HCT116 (cell line): Measurements from ENCODE around the gene LEUTX. TPM values are rescaled to one million over a fixed set of nuclear protein-coding genes. Genes with fewer than 3 reads are reported as not detected.

Experiments used
- ATAC-seq: fragments of 200-7000 bp; cut with Tn5 transposase; 2 replicates; pipeline ENCODE4 v1.9.1; 2020; ENCODE audit warnings: mild to moderate bottlenecking, moderate library complexity
- BruUV-seq: library from RNA; stranded (reverse); fragments of 400-500 nt; replicated peaks from 2 replicates; lab custom pipeline; 2021; lab: Mats Ljungman, UMichigan
- CTCF ChIA-PET: fragments of 300-600 bp; sonication (Branson Sonifier 250); formaldehyde crosslinking; loops from one replicate; lab custom pipeline; 2021; ENCODE audit warnings: antibody characterized with exemption; lab: Charles Lee
- POLR2A ChIA-PET: fragments of 300-600, 350-600 bp; sonication (Branson Sonifier 250); formaldehyde crosslinking; loops from one replicate; lab custom pipeline; 2021; ENCODE audit warnings: antibody characterized with exemption; lab: Charles Lee
- RAD21 ChIA-PET, 2 experiments: fragments of 300-600 bp; sonication (Branson Sonifier 250); formaldehyde crosslinking; loops; one replicate each; lab custom pipeline; 2023; ENCODE audit warnings: low total read pairs in 2 of 2; ENCODE audit not compliant: uncharacterized antibody in 2 of 2, unreplicated experiment in 2 of 2, low non-redundant PET in 1 of 2; lab: Charles Lee
- DNase-seq: peaks from one replicate; pipeline ENCODE4 v3.0.0-alpha.2; 2010; ENCODE audit warnings: low read depth, low spot score
- H2AFZ ChIP-seq: fragments of 200-600 bp; shearing (Covaris generic), sonication (generic); 2 replicates; pipeline ENCODE4 v1.6.1; 2017; ENCODE audit warnings: low read depth, mixed run types, mixed read lengths, antibody characterized with exemption, low read length; ENCODE audit not compliant: poor library complexity, severe bottlenecking
- H3K27ac ChIP-seq: 2 replicates; pipeline ENCODE4 v1.5.1; 2012; ENCODE audit warnings: low read depth, low read length
- H3K27me3 ChIP-seq: fragments of 200-600 bp; sonication (generic); 2 replicates; pipeline ENCODE4 v1.6.1; 2016; ENCODE audit warnings: mixed run types, low read length, mixed read lengths; ENCODE audit not compliant: insufficient read depth
- H3K36me3 ChIP-seq, 2 experiments: fragments of 200-500 bp in 1 of 2; fragments of 200-600 bp in 1 of 2; sonication (Bioruptor generic) in 1 of 2; sonication (generic) in 1 of 2; 2 replicates each; pipeline versions ENCODE4 v1.5.1 to v1.6.1; 2014 to 2016; ENCODE audit warnings: low read length in 2 of 2, inconsistent platforms in 1 of 2, mixed read lengths in 1 of 2, mixed run types in 1 of 2; ENCODE audit not compliant: insufficient read depth in 2 of 2, control insufficient read depth in 1 of 2
- H3K4me1 ChIP-seq, 2 experiments: fragments of 200-600 bp in 1 of 2; sonication (generic) in 1 of 2; 2 replicates each; pipeline versions ENCODE4 v1.5.1 to v1.6.1; 2012 to 2017; ENCODE audit warnings: low read length in 2 of 2, inconsistent platforms in 1 of 2, mild to moderate bottlenecking in 1 of 2, mixed read lengths in 1 of 2, mixed run types in 1 of 2, moderate library complexity in 1 of 2; ENCODE audit not compliant: insufficient read depth in 2 of 2, control insufficient read depth in 1 of 2
- H3K4me2 ChIP-seq: fragments of 200-600 bp; sonication (generic); 2 replicates; pipeline ENCODE4 v1.6.1; 2017; ENCODE audit warnings: mixed run types, low read length, mixed read lengths
- H3K4me3 ChIP-seq, 2 experiments: fragments of 200-600 bp in 1 of 2; sonication (generic) in 1 of 2; replicated peaks in 1 of 2; 2 replicates each; pipeline ENCODE4 v1.5.1; 2011 to 2016; ENCODE audit warnings: low read length in 2 of 2, control low read depth in 1 of 2, low read depth in 1 of 2, mild to moderate bottlenecking in 1 of 2, mixed read lengths in 1 of 2, mixed run types in 1 of 2
- H3K79me2 ChIP-seq: fragments of 200-600 bp; sonication (generic); 2 replicates; pipeline ENCODE4 v1.6.1; 2017; ENCODE audit warnings: mild to moderate bottlenecking, mixed run types, low read length, moderate library complexity, mixed read lengths; ENCODE audit not compliant: insufficient read depth
- H3K9ac ChIP-seq: fragments of 200-600 bp; sonication (generic); 2 replicates; pipeline ENCODE4 v1.6.1; 2016; ENCODE audit warnings: low read length, mixed read lengths
- H3K9me2 ChIP-seq: fragments of 200-600 bp; sonication (generic), shearing (Covaris generic); 2 replicates; pipeline ENCODE4 v1.6.1; 2017; ENCODE audit warnings: mixed run types, mild to moderate bottlenecking, moderate library complexity; ENCODE audit not compliant: insufficient read depth
- H3K9me3 ChIP-seq, 2 experiments: fragments of 200-500 bp in 1 of 2; fragments of 200-600 bp in 1 of 2; sonication (Bioruptor generic) in 1 of 2; sonication (generic) in 1 of 2; 2 replicates each; pipeline ENCODE4 v1.6.1; 2014 to 2017; ENCODE audit warnings: low read length in 2 of 2, mixed read lengths in 2 of 2, inconsistent platforms in 1 of 2, low read depth in 1 of 2, mild to moderate bottlenecking in 1 of 2, mixed run types in 1 of 2, moderate library complexity in 1 of 2; ENCODE audit not compliant: control insufficient read depth in 1 of 2, insufficient read depth in 1 of 2
- H4K20me1 ChIP-seq: fragments of 200-600 bp; sonication (generic), shearing (Covaris generic); 2 replicates; pipeline ENCODE4 v1.6.1; 2017; ENCODE audit warnings: mixed run types, mild to moderate bottlenecking, moderate library complexity; ENCODE audit not compliant: insufficient read depth
- POLR2A ChIP-seq: IDR thresholded peaks from 2 replicates; pipeline ENCODE4 v1.7.0; 2011; ENCODE audit warnings: borderline replicate concordance; ENCODE audit not compliant: insufficient read depth, insufficient read length; ENCODE audit errors: extremely low read depth
- SP1 ChIP-seq: IDR thresholded peaks from 2 replicates; pipeline ENCODE4 v1.6.1; 2012; ENCODE audit warnings: low read depth
- SRF ChIP-seq: IDR thresholded peaks from 2 replicates; pipeline ENCODE4 v1.6.1; 2012; ENCODE audit warnings: low read depth
- YY1 ChIP-seq: IDR thresholded peaks from 2 replicates; pipeline ENCODE4 v1.6.1; 2011; ENCODE audit warnings: low read length, low read depth, moderate library complexity, mild to moderate bottlenecking; ENCODE audit not compliant: insufficient replicate concordance; ENCODE audit errors: extremely low read depth
- ZFX ChIP-seq: fragments of 450-650 bp; IDR thresholded peaks from 2 replicates; pipeline ENCODE4 v1.6.1; 2017
- ZNF274 ChIP-seq: fragments of 200-500 bp; sonication (Bioruptor generic); IDR thresholded peaks from 2 replicates; pipeline ENCODE4 v1.6.1; 2014; ENCODE audit warnings: mild to moderate bottlenecking, low read depth, low read length, inconsistent platforms
- intact Hi-C: fragments of 100-400 bp; cut with micrococcal nuclease; formaldehyde crosslinking; loops from 2 replicates; pipeline ENCODE4 v1.10.0; 2022
- total RNA-seq: library from RNA; stranded (reverse); gene quantifications from one replicate; pipeline ENCODE4 v1.2.1, GENCODE V29; 2021; ENCODE audit not compliant: unreplicated experiment
- TF ChIP-seq, protein P1 (sequence below): IDR thresholded peaks from 2 replicates; pipeline ENCODE4 v1.6.1; 2012; ENCODE audit warnings: low read depth
- TF ChIP-seq, protein P2 (sequence below): IDR thresholded peaks from 2 replicates; pipeline ENCODE4 v1.6.1; 2012
- TF ChIP-seq, protein P3 (sequence below): IDR thresholded peaks from 2 replicates; pipeline ENCODE4 v1.6.1; 2012

The LEUTX gene
- total RNA-seq, 1 experiment from 2014 or later, result not detected

DNA sequence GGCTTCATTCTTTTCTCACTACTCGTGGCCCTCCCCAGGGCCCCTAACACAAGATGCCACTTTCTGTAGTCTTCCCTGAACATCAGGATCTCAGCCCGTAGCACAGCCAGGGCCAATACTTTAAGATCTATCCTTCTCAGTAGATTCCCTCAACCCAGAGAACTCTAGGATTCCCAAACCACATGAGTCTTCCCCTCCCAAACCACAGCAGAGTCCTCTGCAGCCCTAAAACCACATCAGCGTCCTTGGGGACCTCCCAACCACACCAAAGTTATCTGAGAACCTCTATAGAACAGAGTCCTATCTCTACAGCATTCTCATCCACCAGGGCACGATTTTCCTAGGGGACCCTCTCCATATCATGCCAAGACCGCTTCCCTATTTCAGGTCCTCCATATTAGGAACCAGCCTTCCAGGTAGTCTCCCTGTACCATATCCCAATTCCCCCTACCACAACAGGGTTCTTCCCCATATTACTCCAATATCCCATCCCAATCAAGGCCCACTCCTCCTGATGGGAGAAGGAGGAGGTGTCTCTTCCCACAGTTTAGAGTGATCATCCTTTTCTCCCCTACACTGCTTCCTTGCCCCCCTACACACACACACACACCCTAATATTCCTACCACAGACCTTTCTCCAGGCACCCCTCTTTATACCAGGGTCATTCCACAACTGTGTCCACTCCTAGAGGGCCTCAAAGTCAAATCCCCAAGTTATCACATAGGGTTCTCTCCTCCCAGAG, 53.9 kb downstream of the LEUTX start:
- no peak overlapping the region for H3K9ac ChIP-seq
- peaks cover 53 to 81% of the 10 kb centered on the region in 2 experiments for H3K36me3 ChIP-seq
- no peak overlapping the region for H3K4me2 ChIP-seq
- H3K9me2 ChIP-seq, result no peaks in the 10 kb centered on the region
- no peak overlapping the region for H2AFZ ChIP-seq
- no peak overlapping the region for H3K4me3 ChIP-seq
- no peaks in the 10 kb centered on the region; the same call in 1 of the 2 replicates for H4K20me1 ChIP-seq
- ATAC-seq (no peak), DNase-seq (no peak)
- H3K9me3 ChIP-seq, result no peaks in the 10 kb centered on the region
- intact Hi-C loops, result no loop called here
- ChIA-PET CTCF (no interaction called here), POLR2A (no interaction called here), RAD21 (no interaction called here)
- no peak for TF ChIP-seq SRF
- TF ChIP-seq, protein P1, sequence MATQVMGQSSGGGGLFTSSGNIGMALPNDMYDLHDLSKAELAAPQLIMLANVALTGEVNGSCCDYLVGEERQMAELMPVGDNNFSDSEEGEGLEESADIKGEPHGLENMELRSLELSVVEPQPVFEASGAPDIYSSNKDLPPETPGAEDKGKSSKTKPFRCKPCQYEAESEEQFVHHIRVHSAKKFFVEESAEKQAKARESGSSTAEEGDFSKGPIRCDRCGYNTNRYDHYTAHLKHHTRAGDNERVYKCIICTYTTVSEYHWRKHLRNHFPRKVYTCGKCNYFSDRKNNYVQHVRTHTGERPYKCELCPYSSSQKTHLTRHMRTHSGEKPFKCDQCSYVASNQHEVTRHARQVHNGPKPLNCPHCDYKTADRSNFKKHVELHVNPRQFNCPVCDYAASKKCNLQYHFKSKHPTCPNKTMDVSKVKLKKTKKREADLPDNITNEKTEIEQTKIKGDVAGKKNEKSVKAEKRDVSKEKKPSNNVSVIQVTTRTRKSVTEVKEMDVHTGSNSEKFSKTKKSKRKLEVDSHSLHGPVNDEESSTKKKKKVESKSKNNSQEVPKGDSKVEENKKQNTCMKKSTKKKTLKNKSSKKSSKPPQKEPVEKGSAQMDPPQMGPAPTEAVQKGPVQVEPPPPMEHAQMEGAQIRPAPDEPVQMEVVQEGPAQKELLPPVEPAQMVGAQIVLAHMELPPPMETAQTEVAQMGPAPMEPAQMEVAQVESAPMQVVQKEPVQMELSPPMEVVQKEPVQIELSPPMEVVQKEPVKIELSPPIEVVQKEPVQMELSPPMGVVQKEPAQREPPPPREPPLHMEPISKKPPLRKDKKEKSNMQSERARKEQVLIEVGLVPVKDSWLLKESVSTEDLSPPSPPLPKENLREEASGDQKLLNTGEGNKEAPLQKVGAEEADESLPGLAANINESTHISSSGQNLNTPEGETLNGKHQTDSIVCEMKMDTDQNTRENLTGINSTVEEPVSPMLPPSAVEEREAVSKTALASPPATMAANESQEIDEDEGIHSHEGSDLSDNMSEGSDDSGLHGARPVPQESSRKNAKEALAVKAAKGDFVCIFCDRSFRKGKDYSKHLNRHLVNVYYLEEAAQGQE, result no peak
- H3K27me3 ChIP-seq, result no peaks in the 10 kb centered on the region
- no peaks in the 10 kb centered on the region for H3K4me1 ChIP-seq
- H3K27ac ChIP-seq, result no peak overlapping the region
- H3K79me2 ChIP-seq, result peaks cover 16% of the 10 kb centered on the region; the same call in 1 of the 2 replicates
- BruUV-seq, result no TSS peak

DNA sequence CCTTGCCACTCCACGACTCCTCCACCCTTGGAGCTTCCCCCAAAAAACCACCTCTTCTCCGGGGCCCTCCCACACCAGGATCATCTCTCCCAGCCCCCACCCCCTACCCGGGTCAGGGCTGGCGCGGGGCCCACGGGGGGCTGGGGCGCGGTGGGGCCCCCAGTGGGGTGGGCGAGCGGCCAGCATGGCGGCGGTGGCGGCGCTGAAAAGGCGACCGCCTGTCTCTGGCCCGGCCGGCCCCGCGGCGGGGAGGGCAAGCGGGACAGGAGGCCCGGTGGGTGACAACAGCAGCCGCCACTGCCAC, 54.5 kb downstream of the LEUTX start:
- no TSS peak for BruUV-seq
- H3K27ac ChIP-seq, result no peak overlapping the region
- no peak overlapping the region for H3K4me3 ChIP-seq
- H2AFZ ChIP-seq, result no peak overlapping the region
- H3K4me1 ChIP-seq, result no peaks in the 10 kb centered on the region
- no peaks in the 10 kb centered on the region; the same call in 1 of the 2 replicates for H4K20me1 ChIP-seq
- intact Hi-C loops, result no loop called here
- H3K9me2 ChIP-seq, result no peaks in the 10 kb centered on the region
- peaks cover 22% of the 10 kb centered on the region for H3K79me2 ChIP-seq
- ATAC-seq (no peak), DNase-seq (no peak)
- no peak overlapping the region for H3K9ac ChIP-seq
- peaks cover 55 to 81% of the 10 kb centered on the region in 2 experiments for H3K36me3 ChIP-seq
- POLR2A ChIA-PET, result no interaction called here
- no peaks in the 10 kb centered on the region for H3K9me3 ChIP-seq
- no peaks in the 10 kb centered on the region for H3K27me3 ChIP-seq
- CTCF ChIA-PET, result no interaction called here
- no peak overlapping the region for H3K4me2 ChIP-seq
- RAD21 ChIA-PET, result no interaction called here
- TF ChIP-seq, protein P2, sequence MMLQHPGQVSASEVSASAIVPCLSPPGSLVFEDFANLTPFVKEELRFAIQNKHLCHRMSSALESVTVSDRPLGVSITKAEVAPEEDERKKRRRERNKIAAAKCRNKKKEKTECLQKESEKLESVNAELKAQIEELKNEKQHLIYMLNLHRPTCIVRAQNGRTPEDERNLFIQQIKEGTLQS, result no peak
- TF ChIP-seq SP1, result no peak
- TF ChIP-seq POLR2A, result no peak
- TF ChIP-seq ZNF274, result no peak
- TF ChIP-seq, protein P3, sequence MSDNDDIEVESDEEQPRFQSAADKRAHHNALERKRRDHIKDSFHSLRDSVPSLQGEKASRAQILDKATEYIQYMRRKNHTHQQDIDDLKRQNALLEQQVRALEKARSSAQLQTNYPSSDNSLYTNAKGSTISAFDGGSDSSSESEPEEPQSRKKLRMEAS, result no peak
- TF ChIP-seq, protein P1, result no peak
- TF ChIP-seq YY1, result no peak
- TF ChIP-seq ZFX, result no peak
